Vagina (tissue), 2 donors: ENCODE measurements around the gene HCAR3.

Experiments used
- POLR2A ChIP-seq, 2 donors: fragments of 450-650 bp; IDR thresholded peaks; one replicate each; pipeline ENCODE4 v1.6.1; 2017; ENCODE audit warnings: antibody characterized with exemption in 2 of 2, mild to moderate bottlenecking in 2 of 2, moderate library complexity in 2 of 2
- POLR2AphosphoS5 ChIP-seq, 2 donors: sonication (generic); formaldehyde crosslinking; IDR thresholded peaks; one replicate each; pipeline ENCODE4 v1.9.0; 2017; ENCODE audit warnings: antibody characterized with exemption in 2 of 2, mild to moderate bottlenecking in 2 of 2, low read depth in 1 of 2; ENCODE audit not compliant: insufficient read depth in 1 of 2
- TF ChIP-seq, protein P1 (sequence below), 3 experiments: fragments of 450-650 bp in 2 of 3; fragments of 200-600 bp in 1 of 3; sonication (generic) in 1 of 3; IDR thresholded peaks; one replicate each; pipeline ENCODE4 v1.5.1; 2017 to 2019; ENCODE audit warnings: antibody characterized with exemption in 3 of 3, mild to moderate bottlenecking in 2 of 3, moderate library complexity in 2 of 3

DNA sequence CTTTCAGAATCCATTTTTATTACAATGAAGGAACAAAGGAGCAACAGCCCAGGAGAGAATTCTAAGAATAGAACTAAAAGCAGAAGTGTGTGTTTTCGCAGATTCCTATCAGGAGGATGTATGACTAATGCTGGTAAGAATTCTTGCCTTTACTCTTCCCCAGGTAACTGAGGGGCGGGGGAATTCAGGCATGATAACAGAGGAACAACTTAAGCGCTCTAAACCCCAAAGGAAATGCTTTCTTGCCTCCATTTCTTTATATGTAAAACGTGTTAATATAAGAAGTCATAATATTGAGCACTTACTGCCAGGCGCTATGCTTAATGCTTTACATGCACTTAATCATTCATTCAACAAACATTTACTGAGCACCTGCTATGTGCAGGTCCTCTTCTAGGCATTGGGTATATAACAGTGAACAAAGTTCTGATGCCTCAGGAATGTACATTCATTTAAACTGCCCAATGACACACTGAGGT lies 9.5 kb upstream of the HCAR3 start:
- TF ChIP-seq, protein P1, sequence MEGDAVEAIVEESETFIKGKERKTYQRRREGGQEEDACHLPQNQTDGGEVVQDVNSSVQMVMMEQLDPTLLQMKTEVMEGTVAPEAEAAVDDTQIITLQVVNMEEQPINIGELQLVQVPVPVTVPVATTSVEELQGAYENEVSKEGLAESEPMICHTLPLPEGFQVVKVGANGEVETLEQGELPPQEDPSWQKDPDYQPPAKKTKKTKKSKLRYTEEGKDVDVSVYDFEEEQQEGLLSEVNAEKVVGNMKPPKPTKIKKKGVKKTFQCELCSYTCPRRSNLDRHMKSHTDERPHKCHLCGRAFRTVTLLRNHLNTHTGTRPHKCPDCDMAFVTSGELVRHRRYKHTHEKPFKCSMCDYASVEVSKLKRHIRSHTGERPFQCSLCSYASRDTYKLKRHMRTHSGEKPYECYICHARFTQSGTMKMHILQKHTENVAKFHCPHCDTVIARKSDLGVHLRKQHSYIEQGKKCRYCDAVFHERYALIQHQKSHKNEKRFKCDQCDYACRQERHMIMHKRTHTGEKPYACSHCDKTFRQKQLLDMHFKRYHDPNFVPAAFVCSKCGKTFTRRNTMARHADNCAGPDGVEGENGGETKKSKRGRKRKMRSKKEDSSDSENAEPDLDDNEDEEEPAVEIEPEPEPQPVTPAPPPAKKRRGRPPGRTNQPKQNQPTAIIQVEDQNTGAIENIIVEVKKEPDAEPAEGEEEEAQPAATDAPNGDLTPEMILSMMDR (IDR thresholded peaks at IDR 0.05) = no peak
- TF ChIP-seq POLR2AphosphoS5 (IDR thresholded peaks at IDR 0.05; ENCODE audit: insufficient read depth in 1 of 2, low read depth in 1 of 2) (no peak), POLR2A (IDR thresholded peaks at IDR 0.05) (no peak)
